Esophagus muscularis mucosa (tissue), 4 donors: ENCODE results near the gene PCIF1. TPM values are rescaled to one million over a fixed set of nuclear protein-coding genes. Genes with fewer than 3 reads are reported as not detected.

Experiments used
- DNase-seq: peaks from one replicate; pipeline ENCODE4 v3.0.0-alpha.2; 2017; ENCODE audit errors: extremely low spot score
- H3K27ac ChIP-seq, 4 donors: fragments of 200-600 bp; sonication (generic); replicated peaks in 1 of 4; 1 replicate in 3 of 4; 2 replicates in 1 of 4; pipeline ENCODE4 v1.5.1; 2016 to 2019; ENCODE audit warnings: mild to moderate bottlenecking in 1 of 4
- H3K27me3 ChIP-seq, 4 donors: fragments of 200-600 bp; sonication (generic); one replicate each; pipeline versions ENCODE4 v1.5.1 to v1.6.0; 2016 to 2019
- H3K36me3 ChIP-seq, 4 donors: fragments of 200-600 bp; sonication (generic); one replicate each; pipeline ENCODE4 v1.5.1; 2016 to 2019
- H3K4me1 ChIP-seq, 4 donors: fragments of 200-600 bp; sonication (generic); one replicate each; pipeline ENCODE4 v1.5.1; 2016 to 2019
- H3K4me3 ChIP-seq, 4 donors: fragments of 200-600 bp; sonication (generic); 1 replicate in 2 of 4; 2 replicates in 2 of 4; pipeline ENCODE4 v1.5.1; 2016 to 2019; ENCODE audit warnings: mild to moderate bottlenecking in 4 of 4, moderate library complexity in 1 of 4
- H3K9me3 ChIP-seq, 4 donors: fragments of 200-600 bp; sonication (generic); 1 replicate in 3 of 4; 2 replicates in 1 of 4; pipeline ENCODE4 v1.5.1; 2016 to 2019
- CTCF ChIP-seq, 3 experiments: fragments of 200-600 bp in 2 of 3; fragments of 450-650 bp in 1 of 3; sonication (generic) in 2 of 3; IDR thresholded peaks; one replicate each; pipeline ENCODE4 v1.5.1; 2017 to 2019; ENCODE audit warnings: antibody characterized with exemption in 3 of 3, mild to moderate bottlenecking in 2 of 3, moderate library complexity in 1 of 3
- EP300 ChIP-seq: sonication (generic); formaldehyde crosslinking; IDR thresholded peaks from one replicate; pipeline ENCODE4 v1.6.1; 2017; ENCODE audit warnings: antibody characterized with exemption
- POLR2A ChIP-seq: fragments of 450-650 bp; IDR thresholded peaks from one replicate; pipeline ENCODE4 v1.6.1; 2017; ENCODE audit warnings: antibody characterized with exemption, moderate library complexity, mild to moderate bottlenecking, low read depth
- POLR2AphosphoS5 ChIP-seq, 2 donors: sonication (generic); formaldehyde crosslinking; IDR thresholded peaks; one replicate each; pipeline ENCODE4 v1.6.1; 2017; ENCODE audit warnings: antibody characterized with exemption in 2 of 2
- whole genome bisulfite sequencing: methylation state at CpG from one replicate; pipeline ENCODE4 v1.1.5; 2018; 5-methylcytosine and 5-hydroxymethylcytosine counted together
- intact Hi-C: fragments of 100-400 bp; cut with DNase I; formaldehyde crosslinking; loops from one replicate; pipeline ENCODE4 v1.15.1; 2023
- total RNA-seq, 4 donors: library from RNA; depleted of rRNA; stranded (reverse); fragments of >200 nt; gene quantifications; one replicate each; pipeline versions ENCODE4 v1.1.0 to v1.2.1, GENCODE V29; 2016

Gene PCIF1
- 10 to 100 TPM; 35.3 to 51.2 (median 37.2) TPM for total RNA-seq

GRCh38 chr20:45934586-45935415, at the start of gene PCIF1:
PCIF1 (plus strand) TSS chr20:45934683; CDS start chr20:45939000, 4,317 bp downstream.
- H3K9me3 ChIP-seq = no peaks in the 10 kb centered on the region
- peak; percentile 85 for TF ChIP-seq POLR2A
- TF ChIP-seq POLR2AphosphoS5 (IDR thresholded peaks at IDR 0.05) = peak; percentile 98 to 99
- no peak for TF ChIP-seq EP300
- TF ChIP-seq CTCF (IDR thresholded peaks at IDR 0.05) = no peak
- H3K27ac ChIP-seq = peak within 1 kb of the TSS; percentile 100
- WGBS = 0% methylated on average over 11 of the region's 102 CpGs
- no peaks in the 10 kb centered on the region for H3K27me3 ChIP-seq
- H3K36me3 ChIP-seq = peaks cover 26 to 33% (median 29%) of the 10 kb centered on the region in 4 donors
- H3K4me3 ChIP-seq = peak within 1 kb of the TSS; percentile 92 to 100 (median 100)
- intact Hi-C loops = loop anchor here (2.0 to 10.0 kb wide), 2 partner anchors 44 to 140 kb away; partner anchors contain the start of genes CTSA, DNTTIP1, NEURL2 and WFDC3
- DNase-seq = peak; percentile 100
- H3K4me1 ChIP-seq = peaks cover 20 to 45% (median 30%) of the 10 kb centered on the region in 4 donors

GRCh38 chr20:45886590-45887345, 47.7 kb upstream of the PCIF1 start:
- no peak overlapping the region for H3K4me3 ChIP-seq
- H3K9me3 ChIP-seq = no peaks in the 10 kb centered on the region
- peaks cover 0 to 59% (median 45%) of the 10 kb centered on the region in 4 donors for H3K36me3 ChIP-seq
- TF ChIP-seq CTCF (IDR thresholded peaks at IDR 0.05) (no peak), POLR2AphosphoS5 (IDR thresholded peaks at IDR 0.05) (no peak), POLR2A (no peak)
- WGBS = 87% methylated on average over 19 of the region's 19 CpGs
- H3K27ac ChIP-seq = no peak overlapping the region
- peaks cover 24 to 69% (median 41%) of the 10 kb centered on the region in 4 donors for H3K4me1 ChIP-seq
- DNase-seq = no peak
- intact Hi-C loops = loop anchor here (10.0 kb wide), 1 partner anchor 82 kb away; no protein-coding TSS in a partner anchor
- H3K27me3 ChIP-seq = no peaks in the 10 kb centered on the region

GRCh38 chr20:45887346-45887715, 47.2 kb upstream of the PCIF1 start, which contains the start of gene SPATA25:
SPATA25 (minus strand) TSS chr20:45887622; CDS start chr20:45887590, 32 bp downstream.
- Histone ChIP-seq H3K4me3 (no peak within 1 kb of the TSS), H3K9me3 (no peaks in the 10 kb centered on the region), H3K4me1 (peaks cover 25 to 69% (median 41%) of the 10 kb centered on the region in 4 donors), H3K27ac (no peak within 1 kb of the TSS), H3K36me3 (peaks cover 0 to 58% (median 46%) of the 10 kb centered on the region in 4 donors), H3K27me3 (no peaks in the 10 kb centered on the region)
- no peak for DNase-seq
- intact Hi-C loops = loop anchor here (10.0 kb wide), 1 partner anchor 83 kb away; no protein-coding TSS in a partner anchor
- TF ChIP-seq POLR2A (no peak), CTCF (IDR thresholded peaks at IDR 0.05) (no peak), POLR2AphosphoS5 (IDR thresholded peaks at IDR 0.05) (no peak), EP300 (no peak)
- 93% methylated on average over 8 of the region's 8 CpGs for WGBS

- Histone ChIP-seq H3K36me3 (peaks cover 0 to 56% (median 47%) of the 10 kb centered on the region in 4 donors), H3K27ac (no peak overlapping the region), H3K9me3 (no peaks in the 10 kb centered on the region), H3K4me1 (peaks cover 29 to 63% (median 42%) of the 10 kb centered on the region in 4 donors), H3K4me3 (no peak overlapping the region), H3K27me3 (no peaks in the 10 kb centered on the region)
- WGBS = 89% methylated on average over 3 of the region's 3 CpGs
- TF ChIP-seq CTCF (IDR thresholded peaks at IDR 0.05) = no peak
- no peak for TF ChIP-seq POLR2A
- no peak for TF ChIP-seq POLR2AphosphoS5 (IDR thresholded peaks at IDR 0.05)
- no peak for TF ChIP-seq EP300
- intact Hi-C loops = loop anchor here (10.0 kb wide), 1 partner anchor 84 kb away; no protein-coding TSS in a partner anchor
- no peak for DNase-seq
Measured at GRCh38 chr20:45888681-45889080, 45.8 kb upstream of the PCIF1 start.
